HepG2 (cell line): Measurements from ENCODE around the gene TRIM15. TPM values are rescaled to one million over a fixed set of nuclear protein-coding genes. Genes with fewer than 3 reads are reported as not detected.

ENCODE experiments used
- ATF3 ChIP-seq: sonication (generic); formaldehyde crosslinking; IDR thresholded peaks from 2 replicates; pipeline ENCODE4 v1.4.0; 2020; ENCODE audit warnings: missing genetic modification reagents
- ATF7-NPFF ChIP-seq: sonication (generic); formaldehyde crosslinking; IDR thresholded peaks from 2 replicates; pipeline ENCODE4 v1.8.1; 2023; ENCODE audit warnings: mild to moderate bottlenecking, low read depth, missing genetic modification reagents, moderate library complexity
- CEBPG ChIP-seq: IDR thresholded peaks from 2 replicates; pipeline ENCODE4 v1.6.1; 2016
- ISL2 ChIP-seq: sonication (generic); formaldehyde crosslinking; IDR thresholded peaks from 2 replicates; pipeline ENCODE4 v1.5.0; 2020; ENCODE audit warnings: missing genetic modification reagents
- KLF15 ChIP-seq: sonication (generic); formaldehyde crosslinking; IDR thresholded peaks from 2 replicates; pipeline ENCODE4 v1.8.1; 2023; ENCODE audit warnings: borderline replicate concordance, mild to moderate bottlenecking, inconsistent platforms, missing genetic modification reagents, mixed read lengths
- MEF2D ChIP-seq: sonication (generic); formaldehyde crosslinking; IDR thresholded peaks from 2 replicates; pipeline ENCODE4 v1.5.1; 2020; ENCODE audit warnings: mild to moderate bottlenecking, missing genetic modification reagents
- MTF1 ChIP-seq: sonication (generic); formaldehyde crosslinking; IDR thresholded peaks from 2 replicates; pipeline ENCODE4 v1.5.0; 2020; ENCODE audit warnings: missing genetic modification reagents
- MTF2 ChIP-seq: sonication (generic); formaldehyde crosslinking; IDR thresholded peaks from 2 replicates; pipeline ENCODE4 v1.5.0; 2020; ENCODE audit warnings: missing genetic modification reagents, borderline replicate concordance
- NCOA5 ChIP-seq: sonication (generic); formaldehyde crosslinking; IDR thresholded peaks from 2 replicates; pipeline ENCODE4 v1.4.0; 2020; ENCODE audit warnings: missing genetic modification reagents
- NFYC ChIP-seq: IDR thresholded peaks from 2 replicates; pipeline ENCODE4 v1.6.1; 2016; ENCODE audit warnings: missing genetic modification reagents, missing compliant biosample characterization
- PPARG ChIP-seq: conservative IDR thresholded peaks from 2 replicates; pipeline ENCODE4 v1.6.1; 2016; ENCODE audit warnings: missing biosample characterization, missing genetic modification reagents
- RELA ChIP-seq: sonication (generic); formaldehyde crosslinking; IDR thresholded peaks from 2 replicates; pipeline ENCODE4 v1.4.0; 2020; ENCODE audit warnings: missing genetic modification reagents
- TFE3 ChIP-seq: IDR thresholded peaks from 2 replicates; pipeline ENCODE4 v1.6.1; 2016
- TOE1 ChIP-seq: sonication (generic); formaldehyde crosslinking; IDR thresholded peaks from 2 replicates; pipeline ENCODE4 v1.4.0; 2020; ENCODE audit warnings: mild to moderate bottlenecking, missing genetic modification reagents
- YY1 ChIP-seq: IDR thresholded peaks from 2 replicates; pipeline ENCODE4 v1.6.1; 2011; ENCODE audit warnings: low read length, low read depth, moderate library complexity, mild to moderate bottlenecking; ENCODE audit not compliant: insufficient read depth, insufficient replicate concordance
- ZKSCAN8 ChIP-seq: IDR thresholded peaks from 2 replicates; pipeline ENCODE4 v1.6.1; 2016; ENCODE audit warnings: borderline replicate concordance, missing genetic modification reagents, missing compliant biosample characterization
- ZMAT3 ChIP-seq: sonication (generic); formaldehyde crosslinking; conservative IDR thresholded peaks from 2 replicates; pipeline ENCODE4 v1.7.0; 2021; ENCODE audit warnings: missing genetic modification reagents
- ZNF629 ChIP-seq: sonication (generic); formaldehyde crosslinking; conservative IDR thresholded peaks from 2 replicates; pipeline ENCODE4 v1.5.0; 2020; ENCODE audit warnings: missing genetic modification reagents
- ZNF839 ChIP-seq: sonication (generic); formaldehyde crosslinking; IDR thresholded peaks from 2 replicates; pipeline ENCODE4 v1.4.0; 2020; ENCODE audit warnings: missing genetic modification reagents, mild to moderate bottlenecking, borderline replicate concordance
- polyA plus RNA-seq, 8 experiments: library from polyadenylated mRNA; depleted of rRNA in 3 of 8; stranded (reverse) in 7 of 8; unstranded in 1 of 8; fragments of >200 nt; fragmentation: Illumina TruSeq in 4 of 8; extraction: Trizol in 4 of 8; gene quantifications; 2 replicates each; pipeline versions ENCODE4 v1.2.1 to v1.2.3, GENCODE V29; 2011 to 2016; ENCODE audit warnings: low read depth in 4 of 8, missing spikeins in 1 of 8, mixed read lengths in 1 of 8; ENCODE audit not compliant: insufficient read depth in 1 of 8
- total RNA-seq, 5 experiments: library from RNA; depleted of rRNA; stranded (reverse); fragments of >200 nt; fragmentation: Illumina TruSeq; extraction: Trizol; gene quantifications; 2 replicates each; pipeline ENCODE4 v1.2.3, GENCODE V29; 2016; ENCODE audit warnings: low read depth in 1 of 5
- TF ChIP-seq, protein P1 (sequence below): sonication (generic); formaldehyde crosslinking; IDR thresholded peaks from 2 replicates; pipeline ENCODE4 v1.8.1; 2023; ENCODE audit warnings: missing genetic modification reagents, inconsistent platforms, borderline replicate concordance
- TF ChIP-seq, protein P2 (sequence below): sonication (generic); formaldehyde crosslinking; IDR thresholded peaks from 2 replicates; pipeline ENCODE4 v1.8.0; 2022; ENCODE audit warnings: mild to moderate bottlenecking, missing genetic modification reagents; ENCODE audit not compliant: insufficient replicate concordance

The TRIM15 gene
- total and polyA plus RNA-seq, 2 of the 13 experiments (the other 11 are each of a cell fraction or from before 2014, with no cell fraction given) = 35.1 to 38.2 TPM

- peak; percentile 53; the same call in 1 of the 2 replicates for TF ChIP-seq TFE3 (CRISPR knock-in tag)
- peak; percentile 16; the same call in 1 of the 2 replicates for TF ChIP-seq ISL2 (CRISPR knock-in tag)
- TF ChIP-seq KLF15 (CRISPR knock-in tag) = no peak
- TF ChIP-seq MTF2 (CRISPR knock-in tag) = peak; percentile 61; the same call in 1 of the 2 replicates
- TF ChIP-seq PPARG (CRISPR knock-in tag) = peak; percentile 58; the same call in 1 of the 2 replicates
- TF ChIP-seq, protein P1, sequence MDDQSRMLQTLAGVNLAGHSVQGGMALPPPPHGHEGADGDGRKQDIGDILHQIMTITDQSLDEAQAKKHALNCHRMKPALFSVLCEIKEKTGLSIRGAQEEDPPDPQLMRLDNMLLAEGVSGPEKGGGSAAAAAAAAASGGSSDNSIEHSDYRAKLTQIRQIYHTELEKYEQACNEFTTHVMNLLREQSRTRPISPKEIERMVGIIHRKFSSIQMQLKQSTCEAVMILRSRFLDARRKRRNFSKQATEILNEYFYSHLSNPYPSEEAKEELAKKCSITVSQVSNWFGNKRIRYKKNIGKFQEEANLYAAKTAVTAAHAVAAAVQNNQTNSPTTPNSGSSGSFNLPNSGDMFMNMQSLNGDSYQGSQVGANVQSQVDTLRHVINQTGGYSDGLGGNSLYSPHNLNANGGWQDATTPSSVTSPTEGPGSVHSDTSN (CRISPR knock-in tag) = no peak
- peak; percentile 41; the same call in 1 of the 2 replicates for TF ChIP-seq MEF2D (CRISPR knock-in tag)
- 0 out of 2 replicates have a peak, but pooled peaks have one; percentile 47 for TF ChIP-seq TOE1 (CRISPR knock-in tag)
- TF ChIP-seq ATF3 (CRISPR knock-in tag) = peak; percentile 55; the same call in 1 of the 2 replicates
- TF ChIP-seq MTF1 = no peak
- TF ChIP-seq CEBPG (CRISPR knock-in tag) = peak; percentile 47
- TF ChIP-seq, protein P2, sequence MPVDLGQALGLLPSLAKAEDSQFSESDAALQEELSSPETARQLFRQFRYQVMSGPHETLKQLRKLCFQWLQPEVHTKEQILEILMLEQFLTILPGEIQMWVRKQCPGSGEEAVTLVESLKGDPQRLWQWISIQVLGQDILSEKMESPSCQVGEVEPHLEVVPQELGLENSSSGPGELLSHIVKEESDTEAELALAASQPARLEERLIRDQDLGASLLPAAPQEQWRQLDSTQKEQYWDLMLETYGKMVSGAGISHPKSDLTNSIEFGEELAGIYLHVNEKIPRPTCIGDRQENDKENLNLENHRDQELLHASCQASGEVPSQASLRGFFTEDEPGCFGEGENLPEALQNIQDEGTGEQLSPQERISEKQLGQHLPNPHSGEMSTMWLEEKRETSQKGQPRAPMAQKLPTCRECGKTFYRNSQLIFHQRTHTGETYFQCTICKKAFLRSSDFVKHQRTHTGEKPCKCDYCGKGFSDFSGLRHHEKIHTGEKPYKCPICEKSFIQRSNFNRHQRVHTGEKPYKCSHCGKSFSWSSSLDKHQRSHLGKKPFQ (CRISPR knock-in tag) = no peak
- peak; percentile 29; the same call in 1 of the 2 replicates for TF ChIP-seq NFYC
- TF ChIP-seq ZNF629 (CRISPR knock-in tag) = 0 out of 2 replicates have a peak, but pooled peaks have one; percentile 28
- 0 out of 2 replicates have a peak, but pooled peaks have one; percentile 38 for TF ChIP-seq ZMAT3 (CRISPR knock-in tag)
- TF ChIP-seq ZNF839 = no peak
- peak; percentile 33 for TF ChIP-seq YY1
- no peak for TF ChIP-seq ATF7-NPFF (CRISPR knock-in tag)
- peak; percentile 89; the same call in 1 of the 2 replicates for TF ChIP-seq RELA (CRISPR knock-in tag)
- peak; percentile 70; the same call in 1 of the 2 replicates for TF ChIP-seq ZKSCAN8 (CRISPR knock-in tag)
- TF ChIP-seq NCOA5 (CRISPR knock-in tag) = no peak
These were observed 32.2 kb upstream of the TRIM15 start (continued) for GRCh38 chr6:30130887-30131862.
